NT2/D1 (cell line): Measurements from ENCODE around the gene CFAP74.

ENCODE experiments used
- DNase-seq: peaks from one replicate; pipeline ENCODE4 v3.0.0-alpha.2; 2011; ENCODE audit warnings: low read depth, low spot score
- H3K27me3 ChIP-seq: 2 replicates; pipeline ENCODE4 v1.6.0; 2011; ENCODE audit warnings: mild to moderate bottlenecking; ENCODE audit not compliant: insufficient read length, insufficient read depth
- H3K36me3 ChIP-seq: 2 replicates; pipeline ENCODE4 v1.6.1; 2011; ENCODE audit warnings: mild to moderate bottlenecking, low read length, mixed read lengths; ENCODE audit not compliant: insufficient read depth, insufficient read length
- H3K4me1 ChIP-seq: 2 replicates; pipeline ENCODE4 v1.5.1; 2011; ENCODE audit not compliant: insufficient read depth, insufficient read length
- H3K4me3 ChIP-seq: 2 replicates; pipeline ENCODE4 v1.5.1; 2011; ENCODE audit warnings: low read depth; ENCODE audit not compliant: insufficient read length
- H3K9ac ChIP-seq: 2 replicates; pipeline ENCODE4 v1.6.0; 2011; ENCODE audit warnings: low read depth; ENCODE audit not compliant: insufficient read length
- H3K9me3 ChIP-seq: 2 replicates; pipeline ENCODE4 v1.5.1; 2011; ENCODE audit warnings: mild to moderate bottlenecking, low read length; ENCODE audit not compliant: insufficient read depth
- SUZ12 ChIP-seq: IDR thresholded peaks from 2 replicates; pipeline ENCODE4 v1.6.1; 2011; ENCODE audit not compliant: insufficient read length, insufficient read depth; ENCODE audit errors: extremely low read depth
- YY1 ChIP-seq: IDR thresholded peaks from 2 replicates; pipeline ENCODE4 v1.6.1; 2011; ENCODE audit not compliant: insufficient read length, insufficient read depth
- ZNF274 ChIP-seq: IDR thresholded peaks from 2 replicates; pipeline ENCODE4 v1.6.1; 2011; ENCODE audit warnings: mild to moderate bottlenecking, low read depth, low read length

The CFAP74 gene

DNA sequence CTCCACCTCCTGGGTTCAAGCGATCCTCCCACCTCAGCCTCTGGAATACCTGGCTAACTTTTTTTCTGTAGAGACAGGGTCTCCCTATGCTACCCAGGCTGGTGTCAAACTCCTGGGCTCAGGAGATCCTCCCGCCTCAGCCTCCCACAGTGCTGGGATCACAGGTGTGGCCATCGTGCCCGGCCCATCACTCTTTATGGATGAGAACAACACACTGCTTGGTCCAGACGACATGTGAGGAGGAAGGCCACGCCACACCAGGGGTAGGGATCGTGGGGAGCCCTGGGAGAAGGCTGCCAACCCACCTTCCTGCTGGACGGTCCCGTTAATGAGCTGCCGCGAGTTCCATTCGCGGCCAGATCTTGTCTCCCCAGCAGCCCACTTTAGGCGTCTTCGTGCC is 10.6 kb upstream of the CFAP74 start:
- no peak overlapping the region for H3K4me3 ChIP-seq
- no peaks in the 10 kb centered on the region for H3K27me3 ChIP-seq
- no peak for TF ChIP-seq SUZ12
- TF ChIP-seq YY1 = no peak
- no peak for TF ChIP-seq ZNF274
- H3K9ac ChIP-seq = no peak overlapping the region
- no peaks in the 10 kb centered on the region for H3K9me3 ChIP-seq
- DNase-seq = no peak
- H3K4me1 ChIP-seq = no peaks in the 10 kb centered on the region
- no peaks in the 10 kb centered on the region for H3K36me3 ChIP-seq

DNA sequence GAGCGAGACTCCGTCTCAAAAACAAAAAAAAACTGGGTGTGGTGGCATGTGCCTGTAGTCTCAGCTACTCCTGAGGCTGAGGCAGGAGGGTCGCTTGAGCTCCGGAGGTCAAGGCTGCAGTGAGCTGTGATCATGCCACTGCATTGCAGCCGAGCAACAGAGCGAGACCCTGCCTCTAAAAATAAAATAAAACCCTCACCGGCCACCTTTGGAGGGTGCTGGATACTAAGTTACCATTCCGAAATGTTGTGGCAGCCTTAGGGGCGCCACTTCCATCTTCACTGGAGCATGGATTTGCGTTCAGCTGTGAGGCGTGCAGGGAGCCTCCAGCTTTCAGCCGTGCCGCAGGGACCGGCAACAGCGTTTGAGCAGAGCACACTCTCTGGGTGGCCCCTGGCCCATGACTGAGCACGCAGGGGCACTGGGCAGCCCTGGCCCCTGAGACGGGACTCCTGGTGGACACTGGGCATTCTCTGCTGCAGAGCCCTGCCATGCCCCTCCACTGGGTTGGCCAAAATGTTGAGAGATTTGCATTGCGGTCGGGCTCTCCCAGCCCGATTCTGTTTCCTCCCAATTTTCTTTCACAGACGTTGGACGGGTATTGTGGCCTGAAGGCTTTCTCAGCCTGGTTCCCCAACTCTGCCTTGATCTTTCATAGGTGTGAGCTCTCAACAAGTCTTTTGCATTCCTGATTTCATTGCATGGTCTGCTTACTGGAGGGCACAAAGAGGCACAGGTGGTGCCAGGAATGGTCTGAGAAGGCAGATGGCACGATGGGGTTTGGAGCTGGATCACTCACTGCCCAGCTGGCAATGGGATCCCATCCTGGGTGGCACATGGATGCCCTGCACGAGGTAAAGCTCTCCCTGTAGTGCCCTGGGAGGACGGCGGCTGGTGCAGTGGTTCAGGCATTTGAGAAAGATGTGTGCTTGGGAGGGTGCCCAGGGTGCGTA is 5.8 kb upstream of the CFAP74 start:
- Histone ChIP-seq H3K4me3 (no peak overlapping the region), H3K4me1 (no peaks in the 10 kb centered on the region), H3K9ac (no peak overlapping the region), H3K36me3 (no peaks in the 10 kb centered on the region), H3K27me3 (no peaks in the 10 kb centered on the region), H3K9me3 (no peaks in the 10 kb centered on the region)
- TF ChIP-seq SUZ12 (no peak), ZNF274 (no peak), YY1 (no peak)
- DNase-seq = no peak

DNA sequence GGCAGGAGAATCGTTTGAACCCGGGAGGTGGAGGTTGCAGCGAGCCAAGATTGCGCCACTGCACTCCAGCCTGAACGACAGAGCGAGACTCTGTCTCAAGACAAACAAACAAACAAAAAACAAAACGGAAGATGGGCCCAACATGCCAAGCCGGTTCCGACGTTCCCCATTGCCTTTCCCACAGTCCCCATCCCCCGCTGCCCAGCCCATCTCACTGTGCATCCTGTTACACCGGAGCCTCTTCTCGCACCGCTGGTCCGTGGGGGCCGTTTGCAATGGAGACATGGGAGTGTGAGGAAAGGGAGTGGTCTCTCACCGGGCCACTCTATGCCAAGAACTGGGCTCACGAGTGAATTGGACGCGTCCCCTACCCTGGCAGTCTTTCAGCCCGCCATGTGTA is 1.3 kb upstream of the CFAP74 start:
- TF ChIP-seq SUZ12 (no peak), ZNF274 (no peak), YY1 (no peak)
- Histone ChIP-seq H3K36me3 (no peaks in the 10 kb centered on the region), H3K9ac (no peak overlapping the region), H3K27me3 (peaks cover 8% of the 10 kb centered on the region), H3K4me1 (no peaks in the 10 kb centered on the region), H3K4me3 (no peak overlapping the region), H3K9me3 (no peaks in the 10 kb centered on the region)
- no peak for DNase-seq

DNA sequence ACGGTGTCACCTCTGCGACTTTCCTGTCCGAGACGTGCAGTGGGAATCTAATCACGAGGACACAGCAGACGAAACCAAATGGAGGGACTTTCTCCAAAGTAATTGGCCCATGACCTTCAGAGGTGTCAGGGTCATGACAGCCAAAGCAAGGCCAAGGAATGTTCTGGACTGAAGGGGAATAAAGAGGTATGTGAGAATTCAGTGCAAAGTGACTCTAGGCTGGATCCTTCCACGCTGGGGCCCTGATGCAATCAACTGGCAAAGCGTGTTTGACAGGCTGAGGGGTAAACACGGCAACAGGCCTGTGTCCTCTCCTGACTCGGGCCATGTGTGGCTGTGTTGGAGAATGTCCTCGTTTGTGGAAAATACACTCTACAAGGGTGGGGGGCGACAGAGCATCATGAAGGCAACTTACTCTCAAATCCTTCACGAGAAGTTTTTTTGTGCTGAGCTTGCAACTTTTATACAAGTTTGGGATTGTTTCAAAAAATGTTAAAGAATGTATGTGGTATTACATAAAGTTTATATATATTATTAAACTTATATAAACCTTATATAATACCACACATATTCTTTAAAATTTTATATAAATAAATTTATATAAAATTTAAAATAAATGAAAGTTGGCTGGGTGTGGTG is 1.7 kb downstream of the CFAP74 start:
- TF ChIP-seq SUZ12 (no peak), YY1 (no peak), ZNF274 (no peak)
- no peaks in the 10 kb centered on the region for H3K36me3 ChIP-seq
- no peaks in the 10 kb centered on the region for H3K4me1 ChIP-seq
- no peaks in the 10 kb centered on the region for H3K9me3 ChIP-seq
- H3K9ac ChIP-seq = no peak overlapping the region
- H3K4me3 ChIP-seq = no peak overlapping the region
- H3K27me3 ChIP-seq = peaks cover 8% of the 10 kb centered on the region
- DNase-seq = no peak

DNA sequence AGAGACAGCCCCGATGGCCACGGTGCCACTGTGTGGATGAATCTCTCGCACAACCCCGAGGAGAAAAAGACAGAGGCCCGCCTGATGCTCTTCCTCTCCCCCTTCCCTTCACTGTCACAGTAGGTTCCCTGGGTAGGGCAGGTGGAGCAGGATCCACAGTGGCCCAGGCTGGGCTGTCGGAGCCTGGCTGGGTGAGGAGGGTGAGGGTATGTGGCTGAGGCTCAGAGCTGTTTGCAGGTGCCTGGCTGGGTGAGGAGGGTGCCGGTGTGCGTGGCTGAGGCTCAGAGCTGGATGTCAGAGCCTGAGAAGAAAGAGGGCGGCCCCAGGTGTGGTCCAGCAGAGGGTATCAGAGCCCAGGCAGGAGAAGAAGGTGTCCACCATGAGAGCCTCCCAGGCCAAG is 2.7 kb downstream of the CFAP74 start:
- Histone ChIP-seq H3K36me3 (no peaks in the 10 kb centered on the region), H3K9ac (no peak overlapping the region), H3K27me3 (peaks cover 8% of the 10 kb centered on the region), H3K9me3 (no peaks in the 10 kb centered on the region), H3K4me3 (no peak overlapping the region), H3K4me1 (no peaks in the 10 kb centered on the region)
- no peak for DNase-seq
- no peak for TF ChIP-seq SUZ12
- TF ChIP-seq ZNF274 = no peak
- TF ChIP-seq YY1 = no peak

DNA sequence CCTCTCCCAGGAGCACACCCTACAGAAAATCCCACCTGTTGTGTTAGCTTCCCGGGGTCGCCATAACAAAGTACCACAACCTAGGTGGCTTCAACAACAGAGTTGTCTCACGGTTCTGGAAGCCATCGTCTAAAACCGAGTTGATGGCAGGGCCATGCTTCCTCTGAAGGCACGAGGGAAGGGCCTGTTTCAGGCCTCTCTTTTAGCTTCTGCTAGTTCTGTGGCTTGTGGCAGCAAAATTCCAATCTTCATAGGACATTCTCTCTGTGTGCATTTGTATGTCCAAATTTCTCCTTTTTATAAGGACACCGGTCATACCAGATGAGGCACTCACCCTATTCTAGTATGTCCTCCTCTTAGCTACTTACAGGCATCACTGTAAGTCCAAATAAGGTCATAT is 3.2 kb downstream of the CFAP74 start:
- Histone ChIP-seq H3K27me3 (peaks cover 8% of the 10 kb centered on the region), H3K9ac (no peak overlapping the region), H3K4me3 (no peak overlapping the region), H3K36me3 (no peaks in the 10 kb centered on the region), H3K9me3 (no peaks in the 10 kb centered on the region), H3K4me1 (no peaks in the 10 kb centered on the region)
- TF ChIP-seq YY1 (no peak), ZNF274 (no peak), SUZ12 (no peak)
- DNase-seq = no peak

DNA sequence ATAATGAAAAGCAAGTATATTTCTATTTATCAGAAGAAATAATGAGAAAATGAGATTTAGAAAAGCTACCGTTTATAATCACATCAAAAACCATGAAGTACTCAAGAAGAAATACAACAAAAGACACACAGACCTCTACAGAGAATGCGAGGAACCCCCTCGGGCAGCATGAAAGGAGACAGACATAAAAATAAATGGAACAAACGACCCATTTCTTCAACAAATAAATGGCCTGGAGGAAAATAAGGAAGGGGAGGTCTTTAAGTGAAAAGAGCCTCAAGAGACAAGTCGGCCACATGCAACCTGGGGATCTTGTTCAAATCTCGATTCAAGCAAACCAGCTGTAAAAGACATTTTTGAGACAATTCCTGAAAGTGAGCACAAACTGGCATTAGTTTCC is 6.0 kb downstream of the CFAP74 start:
- TF ChIP-seq SUZ12 = no peak
- TF ChIP-seq YY1 = no peak
- TF ChIP-seq ZNF274 = no peak
- DNase-seq = no peak
- no peak overlapping the region for H3K9ac ChIP-seq
- H3K4me1 ChIP-seq = peaks cover 5% of the 10 kb centered on the region
- no peaks in the 10 kb centered on the region for H3K36me3 ChIP-seq
- no peaks in the 10 kb centered on the region for H3K27me3 ChIP-seq
- no peak overlapping the region for H3K4me3 ChIP-seq
- no peaks in the 10 kb centered on the region for H3K9me3 ChIP-seq
